GM12864 (cell line): ENCODE results near the gene P2RX4.

ENCODE experiments used
- DNase-seq: peaks from one replicate; pipeline ENCODE4 v3.0.0-alpha.2; 2011; ENCODE audit warnings: low read depth
- H3K4me3 ChIP-seq: 2 replicates; pipeline ENCODE4 v1.5.1; 2011; ENCODE audit warnings: mild to moderate bottlenecking, low read depth, low read length, control low read depth
- CTCF ChIP-seq: IDR thresholded peaks from 2 replicates; pipeline ENCODE4 v1.5.1; 2011; ENCODE audit warnings: low read depth, mild to moderate bottlenecking, moderate library complexity, low read length, control low read depth, inconsistent platforms; ENCODE audit errors: missing control alignments

Gene P2RX4

DNA sequence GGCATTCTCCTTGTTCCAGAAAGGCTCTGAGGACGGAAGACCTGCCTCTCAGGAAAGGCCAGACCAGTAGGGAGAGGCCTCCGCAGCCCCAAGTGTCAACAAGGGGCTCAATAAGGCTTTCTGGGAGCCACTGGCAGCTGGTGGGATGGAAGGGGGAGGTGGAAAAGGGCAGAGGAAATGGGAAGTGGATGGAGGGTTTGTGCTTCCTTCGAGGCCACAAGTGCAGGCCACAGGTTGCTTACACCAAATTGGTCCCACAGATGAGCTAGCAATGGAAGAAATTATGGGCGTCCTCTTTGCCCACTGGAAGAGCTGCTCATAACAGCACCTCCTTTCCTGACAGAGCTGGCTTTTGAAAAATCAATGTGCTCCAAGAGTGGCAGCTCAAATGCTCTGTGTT lies 28.2 kb downstream of the P2RX4 start:
- DNase-seq = no peak
- no peak for TF ChIP-seq CTCF
- no peak overlapping the region for H3K4me3 ChIP-seq

DNA sequence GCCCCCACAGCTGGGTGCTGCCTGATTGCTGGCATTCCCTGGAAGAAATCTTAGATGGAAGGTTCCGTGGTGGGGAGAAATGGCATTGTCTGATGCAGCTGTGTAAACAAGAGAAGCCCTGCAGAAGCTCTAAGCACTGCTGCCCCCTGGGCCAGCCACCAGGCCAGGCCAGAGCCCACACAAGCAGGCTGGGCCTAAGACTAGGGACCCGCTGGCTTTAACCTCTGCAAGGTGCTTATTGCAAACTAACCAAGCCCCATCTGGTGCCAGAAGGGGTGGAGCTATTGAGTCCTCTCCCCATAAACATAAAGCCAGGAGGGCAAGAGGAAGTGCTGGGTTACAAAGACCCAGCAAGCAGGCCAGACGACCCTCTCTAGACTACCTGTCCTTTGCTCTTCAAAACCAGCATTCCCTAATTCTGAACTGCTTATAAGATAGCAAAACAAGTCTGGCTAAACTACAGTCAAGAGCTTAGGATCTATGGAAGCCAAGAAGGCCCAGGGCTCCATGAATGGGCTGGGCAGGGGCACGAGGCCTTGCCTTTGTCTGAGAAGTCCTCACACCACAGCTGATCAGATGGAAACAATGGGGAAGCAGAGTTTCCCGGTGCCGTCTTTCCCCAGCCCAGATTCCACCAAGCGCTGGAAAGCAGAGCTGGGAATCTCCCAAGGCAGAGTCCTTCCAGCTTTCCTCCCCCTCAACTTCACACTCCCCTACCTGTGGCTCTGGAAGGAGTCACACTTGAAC lies 28.8 kb downstream of the P2RX4 start:
- H3K4me3 ChIP-seq = no peak overlapping the region
- no peak for DNase-seq
- no peak for TF ChIP-seq CTCF

GRCh38 chr12:121239351-121240061 lies 29.6 kb downstream of the P2RX4 start:
- no peak for DNase-seq
- H3K4me3 ChIP-seq = no peak overlapping the region
- TF ChIP-seq CTCF = no peak

DNA sequence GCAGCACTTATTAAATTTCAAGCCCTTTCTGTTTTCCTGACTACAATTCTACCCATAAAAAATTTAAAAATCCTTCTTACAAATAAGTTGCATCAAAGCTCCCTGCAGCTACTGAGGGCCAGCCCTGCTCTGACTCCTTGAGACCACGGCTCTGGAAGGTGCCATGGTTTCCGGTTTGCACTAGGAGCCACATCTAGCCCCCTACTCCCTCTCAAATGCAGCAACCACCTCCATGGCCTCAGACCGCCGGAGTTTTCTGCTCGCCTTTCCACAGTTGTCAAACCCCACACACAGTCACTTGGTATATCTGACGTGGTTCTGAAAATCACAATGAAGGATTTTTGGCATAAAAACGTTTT lies 30.1 kb downstream of the P2RX4 start:
- DNase-seq = no peak
- TF ChIP-seq CTCF = no peak
- no peak overlapping the region for H3K4me3 ChIP-seq

DNA sequence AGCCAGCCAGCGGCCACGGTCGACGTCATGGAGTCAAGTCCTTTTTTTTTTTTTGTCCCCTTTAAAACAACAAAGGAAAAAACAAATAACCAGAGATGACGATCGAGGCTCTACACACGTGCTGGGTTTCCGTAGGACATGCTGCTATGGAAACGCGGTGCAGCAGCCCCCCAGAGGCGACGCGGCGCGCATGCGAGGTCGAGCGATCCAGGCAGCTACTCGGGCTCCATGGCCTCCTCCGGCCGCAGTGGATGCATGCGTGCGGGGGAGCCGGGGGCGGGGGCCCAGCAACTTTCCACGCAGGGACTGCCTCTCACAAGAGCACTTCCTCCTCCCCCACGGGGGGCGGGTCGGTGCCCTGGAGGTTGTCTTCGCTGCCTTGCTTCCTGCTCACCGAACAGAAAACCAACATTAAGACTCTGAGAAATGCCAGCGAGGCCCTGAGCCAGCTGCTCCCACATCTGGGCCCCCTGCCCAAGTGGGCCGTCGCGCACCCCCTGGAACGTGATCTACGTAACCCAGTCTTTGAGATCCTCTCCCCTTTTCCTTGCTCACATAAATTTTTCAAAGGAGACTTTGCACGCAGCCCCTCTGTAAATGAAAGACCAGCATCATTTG lies 30.7 kb downstream of the P2RX4 start:
- TF ChIP-seq CTCF = no peak
- H3K4me3 ChIP-seq = no peak overlapping the region
- DNase-seq = no peak

DNA sequence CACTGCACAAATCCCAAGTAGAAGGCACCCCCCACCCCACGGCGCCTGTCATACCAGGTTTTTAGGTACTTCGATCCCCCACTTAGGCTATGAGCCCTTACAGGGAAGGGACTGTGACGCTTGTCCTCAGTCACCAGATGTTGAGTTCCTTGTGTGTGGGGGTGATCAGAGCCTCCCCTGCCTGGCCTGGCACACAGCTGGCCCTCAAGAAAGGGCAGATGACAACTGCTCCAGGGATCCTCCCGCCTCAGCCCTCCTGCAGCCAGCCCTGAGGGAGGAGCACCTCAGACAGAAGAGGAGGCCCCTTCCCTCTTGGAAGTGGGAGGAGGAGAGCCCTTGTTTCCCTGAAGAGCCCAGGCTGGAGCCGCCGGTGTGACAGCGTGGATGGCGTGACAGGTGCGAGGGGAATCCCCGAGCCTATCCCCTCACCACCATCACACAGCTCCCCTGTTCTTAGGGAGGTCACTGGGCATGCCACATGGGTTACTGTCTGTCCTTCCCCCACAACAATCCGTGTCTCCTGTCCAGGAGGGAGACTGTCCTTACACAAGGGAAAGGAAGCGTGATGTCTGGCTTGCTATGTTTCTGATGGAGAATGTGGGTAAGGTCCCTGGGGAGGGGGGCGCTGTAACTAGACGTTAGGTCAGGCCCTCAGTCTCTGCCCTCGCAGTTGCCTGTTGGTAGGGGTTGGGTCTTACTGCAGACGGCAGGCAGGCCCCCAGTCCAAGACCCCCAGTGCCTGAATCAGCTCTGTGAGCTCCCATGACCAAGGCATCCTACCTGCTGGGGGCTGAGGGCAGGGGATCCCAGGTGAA lies 31.4 kb downstream of the P2RX4 start:
- DNase-seq = no peak
- no peak overlapping the region for H3K4me3 ChIP-seq
- TF ChIP-seq CTCF = no peak
